ENCODE measurements around the gene HS6ST2.

DNA sequence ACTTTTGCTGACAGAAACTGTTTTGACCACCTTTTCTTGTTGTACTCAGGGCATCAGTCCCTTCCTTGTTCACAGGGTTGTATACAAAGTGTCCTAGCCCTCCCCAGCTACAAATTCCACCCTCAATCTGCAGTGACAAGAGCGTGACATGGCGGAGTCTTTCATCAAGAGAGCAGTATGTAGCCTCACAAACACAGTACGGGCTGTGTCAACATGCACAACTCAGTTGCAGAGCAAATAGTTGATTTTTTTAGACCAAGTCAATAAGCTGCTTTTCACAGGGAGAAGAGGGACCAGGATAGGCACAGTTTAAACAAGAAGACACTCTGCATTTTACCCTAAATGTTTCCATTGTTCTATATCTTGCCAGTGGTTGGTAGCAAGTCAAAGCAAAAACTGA is 8.6 kb upstream of the HS6ST2 start:
- TF ChIP-seq EZH2phosphoT487 (IDR thresholded peaks at IDR 0.05; ENCODE audit: insufficient read depth, low read depth): no peak
- no peak for TF ChIP-seq EZH2 (IDR thresholded peaks at IDR 0.05; ENCODE audit: insufficient read depth, poor library complexity, severe bottlenecking)
